GM21529 (cell line): ENCODE measurements around the gene DNAAF5.
"Not testable (repeated sequence)": the region's sequence is repeated elsewhere in the genome, so short reads cannot be mapped to it uniquely, and the experiment has no call there.

Experiments used
- ATAC-seq: cut with Tn5 transposase; IDR thresholded peaks from one replicate; pipeline ENCODE4 v1.9.1; 2021; ENCODE audit not compliant: unreplicated experiment

DNAAF5 gene

DNA sequence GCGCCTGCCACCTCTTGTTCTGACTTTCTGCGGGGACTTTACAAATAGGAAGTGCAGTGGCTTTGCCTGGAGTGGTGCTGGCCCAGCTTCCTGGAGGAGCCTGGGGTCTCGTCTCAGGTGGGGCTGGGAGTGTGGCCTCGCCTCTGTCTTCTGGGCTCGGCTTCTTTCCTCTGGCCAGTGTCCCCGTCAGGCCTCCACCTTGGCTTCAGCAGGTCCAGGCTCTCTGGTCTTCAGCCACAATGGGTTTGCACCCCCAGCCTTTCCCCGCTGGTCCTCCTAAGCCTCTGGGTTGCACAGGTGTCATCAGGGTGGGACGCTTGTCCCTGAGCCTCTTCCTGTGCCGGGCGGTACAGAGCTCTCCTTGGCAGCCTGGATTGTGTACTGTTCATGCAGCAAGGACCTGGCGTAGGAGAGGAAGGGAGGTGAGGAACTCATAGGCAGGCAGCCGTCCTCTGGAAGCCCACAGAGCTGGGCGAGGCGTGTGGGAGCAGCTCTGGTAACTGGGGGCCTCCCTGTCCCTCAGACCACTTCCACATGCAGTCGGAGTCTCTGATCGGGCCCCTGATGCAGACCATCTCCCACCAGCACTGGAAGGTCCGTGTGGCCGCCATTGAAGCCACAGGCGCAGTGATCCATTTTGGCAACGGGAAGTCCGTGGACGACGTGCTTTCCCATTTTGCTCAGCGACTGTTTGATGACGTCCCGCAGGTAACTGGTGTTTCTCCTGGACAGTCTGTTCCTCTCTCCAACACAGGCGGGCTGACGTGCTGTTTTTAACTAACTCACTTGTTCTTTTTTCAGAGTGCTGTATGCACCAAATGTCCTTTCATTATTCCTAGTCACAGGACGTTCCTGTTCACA lies 2.9 kb downstream of the DNAAF5 start:
- ATAC-seq: no peak

DNA sequence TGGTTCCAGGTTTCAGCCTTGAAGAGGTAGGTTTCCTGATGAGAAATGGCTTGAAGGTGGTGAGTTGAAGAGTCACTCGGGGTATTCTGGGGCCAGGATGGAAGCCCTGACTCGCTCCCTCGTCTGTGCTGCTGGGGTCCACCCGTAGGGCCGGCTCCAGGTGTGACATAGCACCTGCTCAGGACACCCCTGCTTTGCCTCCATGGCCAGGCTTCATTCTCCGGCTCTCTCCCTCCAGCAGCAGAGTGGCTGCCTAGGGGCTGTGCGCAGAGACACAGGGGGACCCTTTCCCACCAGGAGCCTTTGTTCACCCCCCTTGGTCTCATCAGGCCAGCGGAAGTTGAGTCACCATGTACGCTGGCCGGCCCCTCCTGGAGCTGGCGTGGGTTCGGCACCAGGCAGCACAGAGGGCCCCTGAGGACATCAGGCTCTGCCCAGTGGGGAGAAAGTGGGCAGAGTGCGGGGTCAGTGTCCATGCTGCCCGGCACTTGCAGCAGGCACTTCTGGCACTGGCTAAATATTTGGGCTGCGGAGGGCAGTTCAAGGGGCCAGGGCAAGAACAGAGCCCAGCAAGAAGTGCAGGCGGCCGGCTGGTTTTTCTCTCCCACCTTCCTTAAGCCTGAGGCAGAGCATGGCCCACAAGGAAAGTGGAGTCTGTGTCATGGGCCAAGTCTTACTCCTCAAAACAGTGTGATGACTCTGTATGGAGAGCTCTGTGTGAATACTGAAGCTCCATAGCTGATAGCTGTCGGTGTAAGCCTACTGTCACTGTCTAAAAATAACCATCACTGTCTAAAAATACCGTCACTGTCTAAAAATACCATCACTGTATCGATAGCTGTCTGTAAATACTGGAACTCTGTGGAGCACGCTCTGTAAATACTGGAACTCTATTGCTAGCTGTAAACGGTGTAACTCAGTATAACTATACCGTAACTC lies 4.3 kb downstream of the DNAAF5 start:
- no peak for ATAC-seq

DNA sequence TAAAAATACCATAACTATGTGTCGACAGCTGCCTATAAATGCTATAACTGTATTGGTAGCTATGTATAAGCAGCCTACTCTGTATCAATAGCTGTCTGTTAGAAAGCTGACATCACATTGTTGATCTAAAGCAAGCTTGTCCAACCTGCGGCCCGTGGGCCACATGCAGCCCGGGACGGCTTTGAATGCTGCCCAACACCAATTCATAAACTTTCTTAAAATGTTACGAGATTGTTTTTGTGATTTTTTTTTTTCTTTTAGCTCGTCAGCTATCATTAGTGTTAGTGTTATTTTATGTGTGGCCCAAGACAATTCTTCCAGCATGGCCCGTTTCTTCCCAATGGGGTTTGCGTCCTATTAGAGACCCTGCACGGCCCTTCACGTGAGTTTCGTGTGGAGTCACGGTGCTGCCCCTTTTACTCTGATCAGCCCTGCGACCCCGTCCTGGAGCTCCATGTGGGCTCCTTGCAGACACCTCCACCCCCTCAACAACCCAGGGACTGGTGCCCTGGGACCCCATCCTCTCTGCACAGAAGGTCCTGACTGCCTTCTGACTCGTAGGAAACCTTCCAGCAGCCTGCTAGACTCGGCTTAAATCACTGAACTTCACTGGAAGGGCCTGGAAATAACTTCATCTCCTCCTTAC lies 5.1 kb downstream of the DNAAF5 start:
- no peak for ATAC-seq

DNA sequence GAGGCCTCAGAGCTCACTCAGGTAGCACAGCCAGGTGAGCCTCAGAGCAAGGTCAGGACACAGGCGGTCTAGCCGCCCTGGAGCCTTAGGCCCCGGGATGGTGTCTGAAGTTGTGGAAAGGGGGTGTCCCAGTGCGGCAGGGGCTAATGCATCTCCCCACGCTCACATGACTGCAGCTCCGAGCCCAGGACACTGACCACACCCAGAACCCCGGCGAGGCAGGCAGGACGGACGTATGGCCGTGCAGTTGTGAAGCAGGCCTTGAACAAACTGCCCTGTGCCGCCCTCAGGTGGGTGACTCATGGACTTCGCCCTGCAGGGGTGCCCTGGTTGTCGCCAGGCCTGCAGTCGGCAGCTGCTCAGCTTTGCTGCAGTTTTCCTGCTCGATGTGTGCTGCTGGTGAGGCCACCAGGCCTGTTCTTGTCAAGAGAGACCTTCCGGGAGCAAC lies 5.6 kb downstream of the DNAAF5 start:
- ATAC-seq: no peak

DNA sequence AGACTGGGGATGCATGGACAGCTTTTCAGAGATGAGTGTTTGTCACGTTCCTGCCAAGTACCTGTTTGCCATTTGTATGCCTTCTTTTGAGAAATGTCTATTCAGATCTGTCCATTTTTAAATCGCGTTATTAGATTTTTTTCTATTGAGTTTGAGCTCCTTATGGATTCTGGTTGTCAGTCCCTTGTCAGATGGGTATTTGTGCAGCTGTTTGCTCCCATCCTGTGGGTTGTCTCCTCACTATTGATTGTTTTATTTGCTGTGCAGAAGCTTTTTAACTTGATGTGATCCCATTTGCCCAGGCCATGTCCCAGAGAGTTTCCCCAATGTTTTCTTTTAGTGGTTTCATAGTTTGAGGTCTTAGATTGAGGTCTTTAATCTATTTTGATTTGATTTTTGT lies 6.1 kb downstream of the DNAAF5 start:
- no peak for ATAC-seq

DNA sequence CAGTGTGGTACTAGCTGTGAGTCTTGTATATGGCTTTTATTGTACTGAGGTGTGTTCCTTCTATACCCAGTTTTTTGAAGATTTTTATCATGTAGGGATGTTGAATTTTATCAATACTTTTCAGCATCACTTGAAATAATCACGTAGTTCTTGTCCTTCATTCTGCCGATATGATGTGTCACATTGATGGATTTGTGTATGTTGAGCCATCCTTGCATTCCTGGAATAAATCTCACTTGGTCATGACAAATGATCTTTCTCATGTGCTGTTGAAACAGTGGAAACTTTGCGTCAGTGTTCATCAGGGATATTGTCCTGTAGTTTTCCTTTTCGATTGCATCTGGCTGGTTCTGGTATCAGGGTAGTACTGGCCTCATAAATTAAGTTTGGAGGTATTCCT lies 7.7 kb downstream of the DNAAF5 start:
- ATAC-seq: no peak

DNA sequence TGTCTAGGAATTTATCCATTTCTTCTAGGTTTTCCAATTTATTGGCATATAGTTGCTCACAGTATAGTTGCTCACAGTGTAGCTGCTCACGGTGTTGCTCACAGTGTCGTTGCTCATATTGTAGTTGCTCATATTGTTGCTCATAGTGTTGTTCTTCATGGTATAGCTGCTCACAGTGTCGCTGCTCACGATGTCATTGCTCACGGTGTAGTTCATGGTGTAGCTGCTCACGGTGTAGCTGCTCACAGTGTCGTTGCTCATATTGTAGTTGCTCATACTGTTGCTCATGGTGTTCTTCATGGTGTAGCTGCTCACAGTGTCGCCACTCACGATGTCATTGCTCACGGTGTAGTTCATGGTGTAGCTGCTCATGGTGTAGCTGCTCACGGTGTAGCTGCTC lies 8.3 kb downstream of the DNAAF5 start:
- ATAC-seq: no peak

DNA sequence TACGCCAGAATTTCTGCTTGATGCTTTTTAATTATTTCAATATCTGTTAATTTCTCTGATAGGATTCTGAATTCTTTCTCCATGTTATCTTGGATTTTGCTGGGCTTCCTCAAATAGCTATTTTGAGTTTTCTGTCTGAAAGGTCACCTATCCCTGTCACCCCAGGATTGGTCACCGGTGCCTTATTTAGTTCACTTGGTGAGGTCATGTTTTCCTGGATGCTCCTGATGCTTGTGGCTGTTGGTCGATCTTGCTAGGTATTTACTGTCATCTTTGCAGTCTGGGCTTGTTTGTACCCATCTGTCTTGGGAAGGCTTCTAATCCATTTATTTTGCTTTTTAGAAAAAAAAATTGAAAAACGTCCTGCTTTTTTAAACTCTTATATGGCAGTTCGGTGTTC lies 11.7 kb downstream of the DNAAF5 start:
- no peak for ATAC-seq

DNA sequence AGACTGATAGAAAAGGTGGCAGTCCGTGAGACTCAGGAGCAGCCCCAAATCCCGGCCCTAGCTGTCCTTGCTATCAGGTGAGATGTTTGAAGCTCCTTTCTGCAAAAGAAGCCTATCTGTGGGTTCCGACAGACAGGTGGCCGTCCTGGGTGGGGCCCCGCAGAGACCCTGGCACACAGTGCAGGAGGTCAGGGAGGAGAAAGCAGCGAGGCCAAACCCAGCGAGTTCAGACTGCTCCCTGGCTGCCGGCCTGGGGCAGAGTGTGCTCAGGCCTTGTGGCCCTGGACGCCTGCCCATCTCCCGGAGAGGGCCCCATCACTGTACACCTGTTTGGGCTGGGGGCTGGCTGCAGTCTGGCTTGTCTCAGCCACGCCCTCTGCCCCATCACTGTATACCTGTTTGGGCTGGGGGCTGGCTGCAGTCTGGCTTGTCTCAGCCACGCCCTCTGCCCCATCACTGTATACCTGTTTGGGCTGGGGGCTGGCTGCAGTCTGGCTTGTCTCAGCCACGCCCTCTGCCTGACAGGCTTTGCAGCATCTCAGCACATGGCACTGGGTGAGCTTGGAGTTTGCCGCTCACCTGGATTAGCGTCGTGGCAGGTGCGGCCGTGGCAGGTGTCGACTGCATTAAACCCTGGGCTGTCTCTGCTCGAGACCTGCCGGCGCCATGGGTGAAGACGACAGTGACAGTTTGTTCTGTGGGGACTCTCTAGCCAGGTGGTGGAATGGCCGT lies 12.4 kb downstream of the DNAAF5 start:
- no peak for ATAC-seq

DNA sequence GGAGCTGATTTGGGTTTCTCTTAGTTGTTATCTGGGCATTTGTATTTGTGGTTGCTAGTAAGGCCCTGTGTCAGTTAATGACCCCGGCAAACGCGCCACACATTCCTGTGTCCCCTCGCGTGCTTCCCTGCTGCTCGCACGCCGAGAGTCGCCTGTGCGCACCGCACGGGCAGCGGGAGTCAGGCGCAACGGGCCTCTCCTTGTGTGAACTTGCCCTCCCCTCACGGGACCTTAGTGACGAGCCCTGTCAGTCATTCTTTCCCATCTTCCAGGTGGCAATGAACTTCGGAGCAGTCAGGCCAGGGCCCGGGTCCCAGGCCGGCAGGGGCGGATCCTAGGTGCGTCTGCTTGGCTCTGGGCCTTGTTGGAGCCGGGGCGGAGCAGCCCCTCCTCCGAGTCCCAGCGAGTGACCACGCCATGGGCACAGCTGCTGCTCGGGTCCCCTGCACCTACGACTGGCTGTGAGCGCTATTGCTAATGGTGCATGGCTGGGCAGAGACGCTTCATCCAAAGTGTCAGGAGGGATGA lies 13.0 kb downstream of the DNAAF5 start:
- ATAC-seq: no peak

DNA sequence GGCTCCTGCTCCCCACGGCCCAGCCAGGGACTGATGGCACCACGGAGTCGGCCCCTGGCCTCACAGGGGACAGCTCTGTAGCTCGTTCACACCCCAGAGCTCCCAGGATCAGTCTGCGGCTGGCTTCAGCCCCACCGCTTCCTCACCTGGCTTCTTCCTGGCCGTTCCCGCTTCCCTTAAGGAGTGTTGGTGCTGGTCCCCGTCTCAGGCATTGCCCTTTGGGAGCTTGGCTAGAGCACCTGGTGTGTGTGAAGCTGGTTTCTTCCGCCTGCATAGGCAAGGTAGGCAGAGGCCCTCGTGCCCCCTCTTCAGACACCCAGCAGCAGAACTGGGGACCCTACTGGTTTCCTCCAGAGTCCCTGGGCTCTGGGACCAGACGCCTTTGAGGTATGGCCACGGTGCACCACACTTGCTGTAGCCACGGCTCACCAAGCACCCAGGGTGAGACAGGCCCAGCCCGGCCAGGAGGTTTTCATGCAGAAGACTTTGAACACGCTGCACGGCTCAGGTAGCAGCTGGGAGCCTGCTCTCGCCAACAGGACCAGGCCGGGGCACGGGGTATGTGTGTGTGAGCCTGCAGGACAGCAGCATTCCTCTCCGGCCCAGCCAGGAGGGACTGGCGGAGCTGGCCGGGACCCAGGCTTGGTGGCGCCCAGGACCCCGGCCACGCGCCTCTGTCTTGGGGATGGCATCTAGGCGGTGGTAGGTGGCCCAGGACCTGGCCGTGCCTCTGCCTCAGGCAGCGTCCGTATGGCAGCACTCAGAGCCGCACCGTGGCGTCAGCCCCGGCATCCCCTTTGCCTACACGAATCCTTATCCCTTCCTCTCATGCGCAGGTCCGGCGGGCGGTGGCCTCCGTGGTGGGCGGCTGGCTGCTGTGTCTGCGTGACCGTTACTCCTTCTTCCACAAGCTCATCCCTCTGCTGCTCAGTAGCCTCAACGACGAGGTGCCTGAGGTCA lies 13.8 kb downstream of the DNAAF5 start:
- no peak for ATAC-seq

DNA sequence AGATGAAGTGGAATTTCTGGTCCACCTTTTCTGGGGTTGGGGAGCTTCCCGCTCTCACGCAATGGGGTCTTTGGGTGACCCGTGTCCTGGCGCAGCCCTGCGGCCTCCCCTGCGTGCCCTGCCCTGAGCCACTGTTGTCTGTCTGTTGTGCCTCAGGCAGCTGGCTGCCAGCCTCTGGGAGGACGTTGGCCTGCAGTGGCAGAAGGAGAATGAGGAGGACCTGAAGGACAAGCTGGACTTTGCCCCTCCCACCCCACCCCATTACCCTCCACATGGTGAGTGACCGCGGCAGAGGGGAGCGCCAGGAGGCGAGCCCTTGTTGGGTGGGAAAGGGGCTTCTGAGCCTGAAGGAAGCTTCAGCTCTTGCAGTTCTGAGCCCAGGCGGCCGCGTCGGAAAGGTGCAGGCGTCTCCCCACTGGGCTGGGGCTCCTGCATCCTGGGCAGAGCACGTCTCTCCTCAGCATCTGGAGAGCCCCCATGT lies 14.7 kb downstream of the DNAAF5 start:
- ATAC-seq: no peak

DNA sequence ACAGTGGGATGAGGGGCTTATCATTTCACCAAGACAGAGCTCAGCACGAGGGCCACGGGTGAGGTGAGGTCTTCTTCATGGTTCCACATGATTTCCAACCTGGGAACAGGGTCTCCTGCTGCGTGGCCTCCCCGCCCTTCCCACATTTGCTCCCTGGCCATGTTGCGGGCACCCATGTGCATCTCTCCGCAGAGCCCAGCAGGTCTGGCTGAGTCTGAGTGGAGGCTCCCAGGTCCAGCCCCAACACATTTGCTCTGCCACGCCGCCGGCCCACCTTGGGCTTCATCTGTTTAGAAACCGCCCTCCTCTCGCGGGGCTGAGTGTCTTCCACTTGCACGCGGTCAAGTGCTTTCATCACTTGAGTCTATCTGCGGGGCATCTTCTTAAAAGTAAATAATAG lies 15.4 kb downstream of the DNAAF5 start:
- no peak for ATAC-seq

DNA sequence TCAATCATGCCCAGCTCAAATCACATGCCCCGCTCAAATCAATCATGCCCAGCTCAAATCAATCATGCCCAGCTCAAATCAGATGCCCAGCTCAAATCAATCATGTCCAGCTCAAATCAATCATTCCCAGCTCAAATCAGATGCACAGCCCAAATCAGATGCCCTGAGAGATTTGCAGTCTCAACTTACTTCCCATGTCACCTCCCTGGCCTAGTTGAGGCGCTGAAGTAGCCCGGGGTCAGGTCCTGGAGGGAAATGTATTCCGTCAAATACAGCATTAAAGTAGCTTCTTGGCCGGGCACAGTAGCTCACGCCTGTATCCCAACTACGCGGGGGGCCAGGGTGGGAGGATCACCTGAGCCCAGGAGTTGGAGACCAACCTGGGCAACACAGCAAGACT lies 16.3 kb downstream of the DNAAF5 start:
- no peak for ATAC-seq

DNA sequence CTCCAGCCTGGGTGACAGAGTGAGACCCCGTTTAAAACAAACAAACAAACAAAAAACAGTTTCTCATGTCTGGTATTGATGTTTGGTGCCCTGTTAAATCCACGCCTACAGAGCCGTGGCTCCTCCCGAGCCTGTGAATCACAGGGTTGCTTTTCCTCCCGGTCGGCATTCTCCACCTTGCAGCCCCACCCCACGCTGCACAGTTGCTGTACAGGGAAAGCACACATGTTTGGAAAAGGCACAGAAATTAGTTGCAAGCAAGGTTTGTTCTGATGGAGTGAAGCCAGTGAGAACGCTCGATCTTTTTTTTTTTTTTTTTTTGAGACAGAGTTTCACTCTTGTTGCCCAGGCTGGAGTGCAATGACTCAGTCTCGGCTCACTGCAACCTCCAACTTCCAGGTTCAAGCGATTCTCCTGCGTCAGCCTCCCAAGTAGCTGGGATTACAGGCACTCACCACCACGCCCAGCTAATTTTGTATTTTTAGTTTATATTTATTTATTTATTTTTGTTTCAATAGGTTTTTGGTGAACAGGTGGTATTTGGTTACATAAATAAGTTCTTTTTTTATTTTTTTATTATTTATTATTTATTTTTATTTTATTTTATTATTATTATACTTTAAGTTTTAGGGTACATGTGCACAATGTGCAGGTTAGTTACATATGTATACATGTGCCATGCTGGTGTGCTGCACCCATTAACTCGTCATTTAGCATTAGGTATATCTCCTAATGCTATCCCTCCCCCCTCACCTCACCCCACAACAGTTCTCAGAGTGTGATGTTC lies 17.0 kb downstream of the DNAAF5 start:
- not testable (repeated sequence) for ATAC-seq

DNA sequence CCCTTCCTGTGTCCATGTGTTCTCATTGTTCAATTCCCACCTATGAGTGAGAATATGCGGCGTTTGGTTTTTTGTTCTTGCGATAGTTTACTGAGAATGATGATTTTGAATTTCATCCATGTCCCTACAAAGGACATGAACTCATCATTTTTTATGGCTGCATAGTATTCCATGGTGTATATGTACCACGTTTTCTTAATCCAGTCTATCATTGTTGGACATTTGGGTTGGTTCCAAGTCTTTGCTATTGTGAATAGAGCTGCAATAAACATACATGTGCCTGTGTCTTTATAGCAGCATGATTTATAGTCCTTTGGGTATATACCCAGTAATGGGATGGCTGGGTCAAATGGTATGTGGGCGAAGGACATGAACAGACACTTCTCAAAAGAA lies 17.6 kb downstream of the DNAAF5 start:
- not testable (repeated sequence) for ATAC-seq

DNA sequence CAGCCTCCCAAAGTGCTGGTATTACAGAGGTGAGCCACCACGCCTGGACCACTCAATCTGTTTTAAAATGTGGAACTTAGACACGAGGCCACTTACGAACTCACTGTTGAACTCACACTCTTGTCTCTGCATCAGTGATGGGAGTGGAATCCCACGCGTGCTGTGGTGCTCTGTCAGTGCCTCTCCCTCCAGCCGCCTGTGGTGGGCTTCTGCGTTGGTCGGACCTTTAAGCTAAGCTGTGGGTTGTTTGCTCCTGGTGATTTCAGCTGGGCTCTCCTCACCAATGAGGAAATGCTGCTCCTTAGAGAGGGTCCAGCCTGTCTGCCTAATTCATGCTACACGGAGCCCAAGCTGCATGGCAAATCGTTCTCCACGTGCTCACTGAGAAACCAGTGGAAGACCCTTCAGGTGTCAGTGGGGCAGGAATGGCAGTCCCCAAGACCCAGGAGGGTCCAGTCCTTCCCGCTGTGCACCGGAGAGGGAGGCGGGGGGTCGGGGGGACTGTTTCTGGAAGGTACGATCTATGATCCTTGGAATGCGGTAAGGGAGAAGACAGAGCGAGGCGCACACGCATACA lies 18.4 kb downstream of the DNAAF5 start:
- ATAC-seq: no peak
